Measurements from ENCODE around the gene NDUFA8. TPM values are rescaled to one million over a fixed set of nuclear protein-coding genes. Genes with fewer than 3 reads are reported as not detected.

Gene NDUFA8
- total and polyA plus RNA-seq, 2 experiments from 2014 or later = 36.6 to 144 TPM

GRCh38 chr9:122116040-122116439 is 43.5 kb downstream of the NDUFA8 start:
- Histone ChIP-seq H3K4me2 (peak overlapping the region; percentile 32; the same call in 1 of the 2 replicates), H3K4me1 (ENCODE audit: insufficient read depth) (peaks cover 13% of the 10 kb centered on the region; the same call in 1 of the 2 replicates), H3K4me3 (no peak overlapping the region), H4K20me1 (replicated peaks; ENCODE audit: insufficient read depth) (no peaks in the 10 kb centered on the region), H3K27ac (ENCODE audit: low read depth) (no peak overlapping the region), H3K79me2 (replicated peaks; ENCODE audit: insufficient read depth) (no peaks in the 10 kb centered on the region), H3K36me3 (ENCODE audit: insufficient read depth) (no peaks in the 10 kb centered on the region), H3K9me2 (ENCODE audit: insufficient read depth) (0 out of 2 replicates have a peak, but pooled peaks cover 3% of the 10 kb centered on the region), H3F3A (replicated peaks; ENCODE audit: low read depth) (no peaks in the 10 kb centered on the region), H2AFZ (no peak overlapping the region), H3K27me3 (ENCODE audit: insufficient read depth) (no peaks in the 10 kb centered on the region)
- Mint-ChIP-seq H3K27me3 (ENCODE audit: insufficient read depth, low read depth, poor library complexity) (peaks cover 23% of the 10 kb centered on the region), H3K4me3 (no peak overlapping the region; the same call in 2 of the 3 replicates), H3K36me3 (ENCODE audit: low read depth) (no peaks in the 10 kb centered on the region), H3K27ac (no peak overlapping the region), H3K4me1 (peaks cover 33% of the 10 kb centered on the region), H3K9me3 (no peaks in the 10 kb centered on the region)
- DNase-seq (ENCODE audit: low spot score) = peak; percentile 69
- TF ChIP-seq STAT1 (IDR thresholded peaks at IDR 0.05; ENCODE audit: unreplicated experiment) (no peak), EZH2phosphoT487 (IDR thresholded peaks at IDR 0.05; ENCODE audit: unreplicated experiment) (no peak), POLR2AphosphoS5 (IDR thresholded peaks at IDR 0.05; ENCODE audit: low read depth) (no peak), ZNF331 (CRISPR knock-in tag; IDR thresholded peaks at IDR 0.05; ENCODE audit: low read depth) (no peak), EZH2 (IDR thresholded peaks at IDR 0.05; ENCODE audit: low read depth, unreplicated experiment) (no peak), REST (IDR thresholded peaks at IDR 0.05; ENCODE audit: unreplicated experiment) (no peak), ZNF114 (CRISPR knock-in tag; IDR thresholded peaks at IDR 0.05) (no peak)
- peak; percentile 86 for ATAC-seq

DNA sequence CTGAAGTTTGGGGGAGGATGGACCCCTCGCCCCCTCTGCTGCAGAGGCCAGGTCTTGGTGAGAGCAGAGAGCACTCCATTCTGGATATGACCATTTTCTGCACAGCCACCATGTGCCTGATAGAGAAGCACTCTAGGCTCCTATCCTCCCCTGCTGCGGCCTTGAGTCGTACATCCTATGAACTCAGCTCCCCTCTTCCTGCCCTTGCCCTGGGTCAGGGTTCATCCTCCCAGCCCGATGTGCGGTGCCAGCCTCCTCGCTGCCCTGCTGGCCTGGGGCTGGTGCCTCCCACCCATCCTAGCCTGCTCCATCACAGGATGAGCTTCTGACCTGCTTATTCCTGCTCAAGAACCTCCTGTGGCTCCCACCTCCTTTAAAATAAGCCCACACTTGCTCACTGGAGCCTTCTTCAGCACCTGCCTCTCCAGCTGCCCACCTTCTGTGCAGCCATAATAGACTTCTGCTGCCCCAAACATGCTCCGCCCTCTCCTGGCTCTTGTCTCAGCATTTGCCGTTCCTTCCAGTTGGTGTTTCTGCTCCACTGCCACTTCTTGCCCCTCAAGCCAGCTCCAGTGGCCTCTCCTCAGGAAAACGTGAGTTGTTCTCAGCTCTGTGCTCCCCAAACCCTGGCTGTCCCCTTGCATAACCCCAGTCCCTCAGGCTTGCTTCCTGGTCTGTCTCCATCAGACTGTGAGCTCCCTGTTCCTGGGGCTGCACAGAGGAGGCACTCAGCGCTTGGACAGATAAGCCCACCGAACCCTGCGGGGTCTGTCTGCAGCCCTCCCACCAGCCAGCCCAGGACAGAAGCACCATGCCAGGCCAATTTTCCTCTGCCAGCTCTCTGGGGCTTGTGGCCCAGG is 44.2 kb downstream of the NDUFA8 start:
- H3K36me3 Mint-ChIP-seq (ENCODE audit: low read depth) = no peaks in the 10 kb centered on the region
- peaks cover 33% of the 10 kb centered on the region for H3K4me1 Mint-ChIP-seq
- Histone ChIP-seq H3K27me3 (ENCODE audit: insufficient read depth) (no peaks in the 10 kb centered on the region), H3K36me3 (ENCODE audit: insufficient read depth) (no peaks in the 10 kb centered on the region), H3K79me2 (replicated peaks; ENCODE audit: insufficient read depth) (no peaks in the 10 kb centered on the region), H3K4me1 (ENCODE audit: insufficient read depth) (peaks cover 13% of the 10 kb centered on the region; the same call in 1 of the 2 replicates), H2AFZ (peak overlapping the region; percentile 88), H3K27ac (ENCODE audit: low read depth) (no peak overlapping the region), H4K20me1 (replicated peaks; ENCODE audit: insufficient read depth) (no peaks in the 10 kb centered on the region), H3K4me2 (peak overlapping the region; percentile 32; the same call in 1 of the 2 replicates), H3K9me2 (ENCODE audit: insufficient read depth) (0 out of 2 replicates have a peak, but pooled peaks cover 3% of the 10 kb centered on the region), H3F3A (replicated peaks; ENCODE audit: low read depth) (no peaks in the 10 kb centered on the region), H3K4me3 (no peak overlapping the region)
- H3K4me3 Mint-ChIP-seq = no peak overlapping the region
- H3K27ac Mint-ChIP-seq = no peak overlapping the region
- DNase-seq (ENCODE audit: low spot score) (no peak), ATAC-seq (no peak)
- H3K9me3 Mint-ChIP-seq = no peaks in the 10 kb centered on the region
- peaks cover 23% of the 10 kb centered on the region for H3K27me3 Mint-ChIP-seq (ENCODE audit: insufficient read depth, low read depth, poor library complexity)
- TF ChIP-seq STAT1 (IDR thresholded peaks at IDR 0.05; ENCODE audit: unreplicated experiment) (no peak), EZH2phosphoT487 (IDR thresholded peaks at IDR 0.05; ENCODE audit: unreplicated experiment) (no peak), NANOG (IDR thresholded peaks at IDR 0.05; ENCODE audit: borderline replicate concordance) (no peak), REST (IDR thresholded peaks at IDR 0.05; ENCODE audit: unreplicated experiment) (no peak), ZNF331 (CRISPR knock-in tag; IDR thresholded peaks at IDR 0.05; ENCODE audit: low read depth) (no peak)

Data from GM23338 (cell line).